ENCODE measurements around the gene CHD2.
"Not testable (repeated sequence)": the region's sequence is repeated elsewhere in the genome, so short reads cannot be mapped to it uniquely, and the experiment has no call there.

The CHD2 gene

DNA sequence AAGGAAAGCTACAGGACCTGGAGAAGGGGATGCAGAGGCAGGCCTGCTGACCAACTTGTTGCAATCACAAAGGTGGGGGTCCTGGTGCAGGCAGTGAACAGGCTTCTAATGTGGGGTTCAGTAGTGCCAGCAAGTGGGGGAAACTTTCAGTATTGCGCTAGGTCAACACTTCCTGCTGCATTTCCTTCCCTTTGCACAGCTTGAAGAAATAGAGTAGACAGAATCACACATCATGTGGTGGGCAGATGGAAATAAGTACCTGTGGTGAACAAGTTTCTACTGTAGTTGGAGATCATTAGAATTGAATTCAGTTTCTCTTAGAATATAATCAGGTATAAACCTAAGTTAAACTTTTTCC lies 125.5 kb downstream of the CHD2 start:
- DNase-seq, result peak in 1 of 42 donors; percentile 9
- intact Hi-C loops (cut with DNase I), result loop anchor here (10.0 kb wide), 1 partner anchor 221 kb away; no protein-coding TSS in a partner anchor

DNA sequence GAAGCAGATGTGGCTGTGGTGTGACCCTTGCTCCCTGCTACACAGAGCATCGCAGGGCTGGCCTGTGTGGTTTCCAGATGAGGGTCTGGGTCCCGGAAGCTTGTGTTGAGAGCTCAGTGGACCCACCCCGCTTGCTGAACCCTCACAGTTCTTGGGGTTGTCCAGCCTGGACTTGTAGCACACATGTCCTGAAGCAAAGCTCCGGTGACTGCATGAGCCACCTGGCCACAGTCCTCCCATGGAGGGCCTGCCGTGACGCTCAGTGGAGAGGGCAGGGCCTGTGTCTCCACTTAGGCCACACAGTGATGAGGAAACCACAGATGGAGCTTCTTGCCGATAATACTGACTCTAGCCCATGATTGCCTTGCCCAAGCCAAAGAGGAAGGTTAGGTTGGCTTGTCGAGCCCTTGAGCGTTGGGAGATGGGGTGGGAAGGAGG lies 126.3 kb downstream of the CHD2 start:
- intact Hi-C loops (cut with DNase I), result loop anchor here (10.0 kb wide), 1 partner anchor 222 kb away; no protein-coding TSS in a partner anchor
- DNase-seq, result peak in 5 of 42 donors; percentile 6 to 32 (median 15)

DNA sequence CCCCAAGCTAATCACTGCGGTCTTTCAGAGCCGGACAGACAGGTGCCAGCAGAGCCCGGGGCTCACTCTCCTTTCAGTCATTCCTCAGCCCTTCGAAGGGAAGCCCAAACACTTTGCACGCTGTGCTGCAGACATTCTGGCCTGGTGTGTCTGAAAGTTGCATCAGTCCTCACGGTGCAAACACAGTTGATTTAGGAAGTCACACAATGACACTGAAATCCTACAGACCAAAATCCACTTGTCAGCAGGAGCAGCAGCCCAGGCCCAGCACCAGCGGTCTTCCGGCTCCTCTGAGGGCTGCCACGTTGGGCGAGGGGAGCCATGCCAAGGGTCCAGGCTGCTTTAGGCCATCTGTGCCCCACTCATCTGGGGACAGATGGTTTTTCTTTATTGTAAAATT lies 127.3 kb downstream of the CHD2 start:
- intact Hi-C loops (cut with DNase I), result loop anchor here (10.0 kb wide), 1 partner anchor 223 kb away; no protein-coding TSS in a partner anchor
- DNase-seq, result peak in 10 of 42 donors; percentile 5 to 40 (median 19)

DNA sequence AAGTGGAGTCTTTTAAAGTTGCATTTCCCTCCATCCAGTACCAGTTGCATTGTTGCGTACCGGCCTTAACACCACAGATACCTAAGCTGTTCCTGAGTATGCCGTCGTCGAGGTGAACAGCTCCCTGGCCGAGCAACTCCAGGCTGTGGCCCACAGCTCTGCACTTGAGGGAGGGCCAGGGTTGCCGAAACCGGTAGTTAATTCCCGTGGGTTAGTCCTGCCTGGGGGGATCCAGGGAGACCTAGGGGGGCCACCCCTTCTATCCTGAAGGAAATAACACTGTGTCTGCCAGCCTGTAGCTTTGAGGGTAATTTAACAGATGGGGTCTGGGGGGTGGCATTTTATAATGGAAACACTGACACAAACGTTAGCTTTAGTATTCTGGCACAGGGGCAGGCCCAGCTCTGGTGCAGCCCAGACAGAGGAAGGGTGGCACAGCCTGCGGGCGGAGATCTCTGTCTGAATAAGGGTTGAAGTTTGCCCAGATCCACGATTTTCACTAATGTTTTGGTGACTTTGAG lies 128.0 kb downstream of the CHD2 start:
- DNase-seq, result peak in 10 of 42 donors; percentile 8 to 41 (median 22)
- intact Hi-C loops (cut with DNase I), result loop anchor here (10.0 kb wide), 1 partner anchor 223 kb away; no protein-coding TSS in a partner anchor

DNA sequence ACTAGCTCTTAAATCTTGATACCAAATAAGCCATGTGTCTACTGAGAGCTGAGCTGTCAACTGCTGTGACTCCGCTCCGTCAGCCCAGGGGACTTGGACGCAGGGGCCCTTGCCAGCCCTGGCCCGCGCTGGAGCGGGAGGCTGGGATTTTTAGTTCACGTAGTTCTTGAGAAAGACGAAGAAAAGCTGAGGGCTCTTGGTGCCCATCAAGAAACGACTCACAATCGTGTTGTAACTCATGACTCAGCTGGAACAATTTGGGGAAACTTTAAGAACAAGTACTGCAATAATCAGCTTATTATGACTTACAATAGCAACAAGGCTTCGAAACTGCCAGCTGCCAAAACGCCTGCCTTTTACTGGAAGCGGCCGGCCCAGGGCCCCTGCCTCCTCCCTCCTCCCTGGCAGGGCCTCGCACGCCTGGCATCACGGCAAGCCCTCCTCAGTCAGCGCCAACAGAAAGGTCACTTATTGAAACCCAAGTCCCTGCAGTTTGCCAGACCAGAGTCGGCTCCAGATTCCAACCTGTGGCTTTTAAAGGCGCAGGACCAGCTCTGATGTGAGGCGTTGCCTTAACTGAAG lies 128.6 kb downstream of the CHD2 start:
- intact Hi-C loops (cut with DNase I), result loop anchor here (10.0 kb wide), 1 partner anchor 224 kb away; no protein-coding TSS in a partner anchor
- peak; percentile 30 to 90 (median 69) for DNase-seq

DNA sequence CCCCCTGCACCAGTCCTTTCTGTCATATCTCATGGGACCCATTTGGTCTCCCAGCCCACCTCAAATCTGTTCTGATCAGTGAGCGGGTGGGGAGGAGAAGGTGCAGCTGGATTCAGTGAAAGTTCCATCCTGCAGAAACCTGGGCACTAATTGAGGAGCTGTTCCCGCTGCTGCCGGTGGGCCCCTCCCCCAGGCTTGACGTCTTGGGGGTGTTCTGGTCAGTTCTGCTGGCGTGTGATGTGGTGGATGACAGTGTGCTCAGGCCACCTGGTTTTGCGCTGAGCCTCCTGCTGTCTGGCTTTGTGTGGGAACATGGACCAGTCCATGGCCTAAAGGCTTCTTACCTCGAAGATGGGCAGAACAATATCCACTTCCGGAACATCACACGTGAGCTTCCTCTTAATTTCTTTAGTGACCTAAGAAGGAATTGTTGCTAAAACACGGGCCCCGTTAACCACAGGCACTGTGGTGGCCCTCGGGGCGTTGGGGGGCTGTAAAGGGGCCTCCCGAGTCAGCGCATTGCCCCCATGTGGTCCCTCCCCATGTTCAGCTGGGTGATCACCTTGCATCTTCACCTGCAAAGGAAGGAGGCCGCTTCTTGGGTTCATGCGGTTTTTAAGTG lies 129.2 kb downstream of the CHD2 start:
- intact Hi-C loops (cut with DNase I), result loop anchor here (10.0 kb wide), 1 partner anchor 225 kb away; no protein-coding TSS in a partner anchor
- peak in 11 of 42 donors; percentile 6 to 44 (median 13) for DNase-seq

DNA sequence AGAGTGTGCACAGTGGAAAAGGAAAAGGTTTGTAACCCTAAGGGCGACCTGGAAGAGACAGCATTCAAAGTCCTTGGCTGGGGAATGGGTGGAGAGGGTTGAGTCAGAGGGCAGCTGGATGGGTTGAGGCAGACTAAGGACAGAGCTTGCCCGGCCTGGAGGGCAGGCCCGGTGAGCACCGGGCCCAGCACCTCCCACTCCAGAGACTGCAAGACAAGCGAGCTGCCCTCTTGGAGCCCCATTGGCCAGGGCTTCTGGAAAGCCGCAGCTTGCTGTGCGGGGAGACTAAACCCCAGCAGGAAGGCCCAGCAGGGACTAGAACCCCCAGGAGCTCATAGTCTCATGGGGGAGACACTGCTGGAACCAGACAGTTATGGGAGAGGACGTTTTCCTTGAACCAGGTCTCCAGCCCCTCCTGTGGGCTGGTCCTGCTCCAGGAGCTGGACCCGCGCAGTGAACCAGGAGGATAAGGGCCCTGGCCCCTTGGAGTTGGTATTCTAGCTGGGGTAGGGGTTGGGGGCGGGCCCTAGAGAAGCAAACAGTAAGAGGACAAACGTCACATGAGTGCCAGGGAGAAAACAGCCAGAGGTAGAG lies 129.8 kb downstream of the CHD2 start:
- intact Hi-C loops (cut with DNase I), result loop anchor here (2.0 to 10.0 kb wide), 2 partner anchors 225 to 1091 kb away; no protein-coding TSS in a partner anchor
- DNase-seq, result peak in 15 of 42 donors; percentile 8 to 65 (median 24)

DNA sequence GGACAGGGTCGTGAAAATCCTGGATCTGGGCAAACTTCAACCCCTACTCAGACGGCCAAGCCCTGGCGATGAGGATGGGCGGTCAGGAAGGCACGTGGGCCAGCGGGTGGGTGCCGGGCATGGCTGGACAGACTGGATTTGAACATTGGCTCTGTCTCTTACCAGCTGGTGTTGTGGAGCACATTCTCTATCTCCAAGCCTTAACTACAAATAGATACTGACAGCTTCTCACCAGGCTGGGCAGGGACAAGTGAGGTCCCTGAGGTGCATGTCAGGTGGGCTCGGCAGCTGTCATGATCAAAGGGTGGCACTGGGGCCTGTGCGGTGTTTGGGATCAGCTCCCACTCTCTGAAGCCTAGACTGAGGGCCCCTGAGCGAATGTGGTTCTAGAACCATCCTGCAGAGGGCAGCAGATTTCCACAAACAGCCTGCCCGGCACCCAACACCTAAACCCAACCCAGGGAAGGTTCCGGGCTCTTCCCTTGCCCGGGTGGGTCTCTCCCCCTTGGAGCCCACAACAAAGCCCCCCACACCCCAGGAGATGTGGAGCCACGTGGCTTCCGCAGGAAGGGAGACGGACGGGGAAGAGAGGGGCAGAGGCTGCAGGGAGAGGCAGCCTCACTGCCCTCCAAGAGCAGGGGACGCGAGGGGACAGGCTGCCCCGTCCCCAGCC lies 130.4 kb downstream of the CHD2 start:
- peak; percentile 55 to 91 (median 80) for DNase-seq
- intact Hi-C loops (cut with DNase I), result loop anchor here (2.0 kb wide), 1 partner anchor 1090 kb away; no protein-coding TSS in a partner anchor

DNA sequence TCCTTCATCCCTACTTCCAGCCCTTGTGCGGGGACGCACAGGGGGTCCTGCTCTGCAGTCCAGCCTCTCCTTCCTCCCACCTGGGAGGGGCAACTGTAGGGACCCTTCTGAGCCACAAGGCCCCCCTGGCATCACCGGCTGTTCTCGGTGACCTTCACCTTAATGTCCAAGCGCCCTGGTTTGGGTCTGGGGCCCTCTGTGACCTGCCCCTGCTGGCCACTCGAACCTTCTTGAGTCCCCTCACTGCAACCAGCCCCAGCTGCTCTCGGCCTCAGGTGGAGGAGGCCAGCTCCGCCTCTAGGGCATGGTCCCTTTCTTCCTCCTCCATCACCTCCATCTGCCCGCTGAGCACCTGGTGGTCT lies 131.0 kb downstream of the CHD2 start:
- intact Hi-C loops (cut with DNase I), result loop anchor here (2.0 kb wide), 1 partner anchor 1090 kb away; no protein-coding TSS in a partner anchor
- DNase-seq, result peak in 13 of 42 donors; percentile 4 to 34 (median 15)

DNA sequence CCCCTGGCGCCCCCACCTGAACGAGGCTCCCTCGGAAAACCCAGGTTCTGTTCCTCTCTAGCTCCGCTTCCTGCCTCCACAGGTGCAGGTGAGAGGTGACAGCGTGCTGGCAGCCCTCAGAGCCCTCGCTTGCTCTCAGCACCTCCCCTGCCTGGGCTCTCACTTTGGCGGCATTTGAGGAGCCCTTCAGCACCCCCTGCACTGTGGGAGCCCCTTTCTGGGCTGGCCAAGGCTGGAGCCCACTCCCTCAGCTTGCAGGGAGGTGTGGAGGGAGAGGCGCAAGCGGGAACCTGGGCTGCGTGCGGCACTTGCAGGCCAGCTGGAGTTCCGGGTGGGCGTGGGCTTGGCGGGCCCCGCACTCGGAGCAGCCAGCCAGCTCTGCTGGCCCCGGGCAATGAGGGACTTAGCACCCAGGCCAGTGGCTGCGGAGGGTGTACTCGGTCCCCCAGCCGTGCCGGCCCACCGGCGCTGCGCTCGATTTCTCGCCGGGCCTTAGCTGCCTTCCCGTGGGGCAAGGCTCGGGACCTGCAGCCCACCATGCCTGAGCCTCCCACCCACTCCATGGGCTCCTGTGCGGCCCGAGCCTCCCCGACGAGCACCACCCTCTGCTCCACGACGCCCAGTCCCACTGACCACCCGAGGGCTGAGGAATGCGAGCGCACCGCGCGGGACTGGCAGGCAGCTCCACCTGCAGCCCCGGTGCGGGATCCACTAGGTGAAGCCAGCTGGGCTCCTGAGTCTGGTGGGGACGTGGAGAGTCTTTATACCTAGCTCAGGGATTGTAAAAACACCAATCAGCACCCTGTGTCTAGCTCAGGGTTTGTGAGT lies 131.6 kb downstream of the CHD2 start:
- intact Hi-C loops (cut with DNase I), result loop anchor here (2.0 kb wide), 1 partner anchor 1089 kb away; no protein-coding TSS in a partner anchor
- DNase-seq, result peak in 15 of 42 donors; percentile 1 to 32 (median 12)

DNA sequence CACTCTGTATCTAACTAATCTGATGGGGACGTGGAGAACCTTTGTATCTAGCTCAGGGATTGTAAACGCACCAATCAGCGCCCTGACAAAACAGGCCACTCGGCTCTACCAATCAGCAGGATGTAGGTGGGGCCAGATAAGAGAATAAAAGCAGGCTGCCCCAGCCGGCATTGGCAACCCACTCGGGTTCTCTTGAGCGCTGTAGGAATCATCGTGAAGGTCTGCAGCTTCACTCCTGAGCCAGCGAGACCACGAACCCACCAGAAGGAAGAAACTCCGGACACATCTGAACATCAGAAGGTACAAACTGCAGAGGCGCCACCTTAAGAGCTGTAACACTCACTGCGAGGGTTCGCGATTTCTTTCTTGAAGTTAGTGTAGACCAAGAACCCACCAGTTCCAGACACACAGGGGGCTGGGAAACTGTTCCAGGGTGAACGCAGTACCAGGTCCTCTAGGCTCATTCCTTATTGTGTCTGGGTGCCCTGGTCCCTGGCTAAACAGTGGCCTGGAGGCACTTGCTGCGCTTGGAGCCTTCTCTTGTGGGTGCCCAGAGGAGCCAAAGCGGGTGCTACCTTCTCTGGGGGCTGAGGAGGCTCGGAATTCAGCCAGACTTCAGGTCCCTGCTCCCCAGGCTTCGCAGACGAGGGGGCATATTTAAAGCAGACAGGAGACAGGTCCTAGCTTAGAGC lies 132.5 kb downstream of the CHD2 start:
- DNase-seq, result peak in 12 of 42 donors; percentile 3 to 25 (median 13)
- intact Hi-C loops (cut with DNase I), result not testable (repeated sequence)

DNA sequence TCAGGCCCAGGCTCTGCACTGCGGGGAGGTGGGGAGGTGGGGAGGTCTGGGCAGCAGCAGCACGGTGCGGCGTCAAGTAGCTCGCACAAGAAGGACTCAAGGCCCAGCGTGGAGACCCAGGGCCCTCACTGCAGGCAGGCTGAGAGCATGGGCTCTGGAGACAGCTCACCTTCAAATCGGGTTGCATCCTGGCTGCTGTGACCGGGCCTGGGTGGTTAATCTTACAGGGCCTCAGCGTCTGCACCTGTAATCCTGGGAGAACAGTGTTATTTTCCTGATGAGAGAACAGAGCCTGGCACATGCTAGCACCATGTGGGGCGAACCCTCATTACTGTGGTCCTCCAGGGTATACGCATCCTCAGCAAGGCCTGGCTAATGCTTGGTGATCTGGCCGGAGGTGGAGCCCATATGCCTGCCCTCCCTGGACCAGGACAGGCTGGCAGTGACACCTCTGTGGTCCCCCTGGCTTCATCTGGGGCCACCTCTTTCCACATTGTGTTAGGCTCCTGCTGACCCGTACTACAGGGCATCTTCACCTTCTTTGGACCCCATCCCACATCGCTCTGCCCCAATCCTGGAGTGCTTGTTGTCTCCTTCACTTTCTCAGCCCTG lies 133.4 kb downstream of the CHD2 start:
- DNase-seq, result peak in 14 of 42 donors; percentile 2 to 32 (median 7)

DNA sequence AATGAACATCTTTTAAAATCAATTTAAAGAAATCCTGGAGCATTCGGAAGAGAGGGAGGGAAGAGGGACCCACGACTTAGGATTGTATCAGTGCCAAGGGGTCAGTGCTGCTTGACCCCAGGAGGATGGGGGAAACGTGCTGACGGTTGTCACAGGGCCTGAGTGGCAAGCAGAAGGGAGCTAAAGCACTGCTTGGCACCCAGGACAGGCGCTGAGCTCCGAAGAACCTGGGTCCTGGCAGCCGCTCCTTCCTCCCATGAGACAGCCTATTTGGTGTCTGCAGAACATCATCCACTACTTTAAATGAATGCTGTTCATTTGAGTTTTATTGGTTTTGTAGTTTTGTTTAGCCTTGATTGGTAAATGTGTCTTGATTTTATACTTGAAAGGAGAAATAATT lies 134.4 kb downstream of the CHD2 start:
- intact Hi-C loops (cut with DNase I), result no loop called here
- DNase-seq, result peak in 11 of 42 donors; percentile 4 to 26 (median 9)

More for the DNA sequence above, 133.4 kb downstream of the CHD2 start:
- intact Hi-C loops (cut with DNase I), result no loop called here

DNA sequence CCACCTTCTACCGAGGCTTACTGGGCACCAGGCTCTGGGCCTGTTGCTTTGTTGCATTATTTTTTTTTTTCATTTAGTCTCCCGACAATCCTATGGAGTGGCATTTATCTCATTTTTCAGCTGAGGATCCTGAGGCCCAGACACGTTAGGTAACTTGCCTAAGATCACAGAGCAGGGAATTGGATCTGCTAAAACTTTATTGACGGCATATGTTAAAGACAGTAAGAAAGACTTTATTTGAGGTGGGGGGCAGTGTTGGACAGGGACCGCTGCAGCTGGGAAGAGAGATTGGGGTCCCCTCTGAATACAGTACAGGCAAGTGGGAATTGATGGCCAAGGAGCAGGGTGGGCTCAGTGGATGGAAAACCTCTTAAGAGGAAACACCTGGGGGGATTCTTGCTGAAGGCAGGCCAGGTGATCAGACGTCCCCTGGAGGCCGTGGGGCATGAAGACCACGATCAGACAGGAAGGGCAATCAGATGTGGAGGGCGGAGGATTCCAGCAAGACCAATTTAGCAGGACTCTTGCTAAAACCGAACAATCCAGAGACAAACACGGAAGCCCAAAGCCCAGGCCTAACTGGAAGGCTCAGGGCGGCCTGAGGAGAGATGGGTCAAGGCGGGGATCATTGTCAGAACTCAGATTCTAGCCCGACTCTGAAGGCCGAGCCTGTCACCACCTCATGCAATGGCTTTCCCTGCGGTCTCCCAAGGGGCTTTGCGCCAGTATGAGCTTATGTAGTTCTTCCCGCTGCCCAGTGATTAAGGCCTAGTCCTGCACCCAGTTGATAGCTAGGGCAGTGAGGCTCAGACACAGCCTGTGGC lies 135.2 kb downstream of the CHD2 start:
- peak in 14 of 42 donors; percentile 2 to 21 (median 6) for DNase-seq
- intact Hi-C loops (cut with DNase I), result no loop called here

DNA sequence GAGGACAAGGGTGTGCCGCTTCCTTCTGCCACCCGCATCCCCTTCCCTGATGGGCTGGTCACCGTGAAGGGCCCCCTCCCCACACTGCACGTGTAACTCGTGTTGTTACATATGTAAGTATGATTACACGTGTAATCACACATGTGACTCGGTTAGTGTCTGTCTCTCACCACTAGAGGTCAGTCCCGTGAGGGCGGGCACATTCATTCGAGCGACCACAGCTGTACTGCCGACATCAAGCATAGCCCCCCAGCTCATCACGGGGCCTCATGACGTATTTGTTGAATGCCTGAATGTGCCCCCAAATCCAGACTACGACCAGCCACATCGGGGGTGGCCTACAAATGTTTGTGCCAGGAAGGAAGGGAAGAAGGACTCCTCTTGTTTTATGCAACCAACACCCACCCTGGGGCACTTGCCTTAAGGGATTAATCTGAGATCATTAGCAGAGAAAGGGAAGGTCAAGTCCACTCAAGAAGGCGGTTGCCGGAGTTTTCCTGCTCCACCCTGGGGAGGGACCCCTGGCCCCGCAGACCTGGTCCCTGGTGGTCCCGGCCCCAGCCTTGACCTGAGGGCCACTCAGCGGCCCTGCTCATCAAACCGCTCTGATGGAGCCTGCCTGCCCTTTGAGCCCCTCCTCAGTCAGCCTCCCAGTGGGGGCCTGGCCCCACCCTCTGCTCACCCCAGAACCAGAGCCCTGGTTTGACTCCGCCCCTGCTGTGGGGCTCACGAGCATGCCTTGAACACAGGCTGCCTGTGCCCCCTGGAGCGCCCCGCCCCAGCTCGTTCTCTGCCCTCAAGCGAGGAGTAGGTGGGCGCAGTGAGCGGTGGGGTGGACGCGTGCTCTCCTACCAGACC lies 136.1 kb downstream of the CHD2 start:
- peak in 20 of 42 donors; percentile 8 to 49 (median 30) for DNase-seq

More for the DNA sequence above, 136.1 kb downstream of the CHD2 start:
- intact Hi-C loops (cut with DNase I), result no loop called here
